HG02884 (cell line): Measurements from ENCODE around the gene RETNLB.

ENCODE experiments used
- ATAC-seq: cut with Tn5 transposase; IDR thresholded peaks from one replicate; pipeline ENCODE4 v1.9.1; 2021; ENCODE audit warnings: mild to moderate bottlenecking, moderate library complexity; ENCODE audit not compliant: unreplicated experiment

Gene RETNLB

GRCh38 chr3:108757404-108757982 is at the start of gene RETNLB:
Gene RETNLB, minus strand, starts transcription at chr3:108757410. Its CDS starts 225 bp downstream, at chr3:108757185.
- no peak for ATAC-seq

GRCh38 chr3:108806316-108806715 is 49.1 kb upstream of the RETNLB start:
- ATAC-seq, result peak; percentile 51

- no peak for ATAC-seq
Measured at GRCh38 chr3:108804966-108805365, 47.8 kb upstream of the RETNLB start.

GRCh38 chr3:108804437-108804836 is 47.2 kb upstream of the RETNLB start:
- ATAC-seq, result no peak

GRCh38 chr3:108791473-108791872 is 34.3 kb upstream of the RETNLB start:
- no peak for ATAC-seq

- ATAC-seq, result no peak
Measured at GRCh38 chr3:108780235-108780634, 23.0 kb upstream of the RETNLB start.

GRCh38 chr3:108779496-108779895 is 22.3 kb upstream of the RETNLB start:
- no peak for ATAC-seq

GRCh38 chr3:108775649-108776048 is 18.4 kb upstream of the RETNLB start:
- ATAC-seq, result no peak

GRCh38 chr3:108767253-108767652 is 10.0 kb upstream of the RETNLB start:
- no peak for ATAC-seq

- ATAC-seq, result no peak
Measured at GRCh38 chr3:108755686-108756085, 1.5 kb downstream of the RETNLB start.

- ATAC-seq, result no peak
Measured at GRCh38 chr3:108744762-108745161, 12.4 kb downstream of the RETNLB start.

GRCh38 chr3:108742929-108743328 is 14.3 kb downstream of the RETNLB start:
- no peak for ATAC-seq

GRCh38 chr3:108736821-108737220 is 20.4 kb downstream of the RETNLB start:
- no peak for ATAC-seq

GRCh38 chr3:108728934-108729333 is 28.3 kb downstream of the RETNLB start:
- ATAC-seq, result no peak

GRCh38 chr3:108728105-108728504 is 29.1 kb downstream of the RETNLB start:
- no peak for ATAC-seq

- no peak for ATAC-seq
Measured at GRCh38 chr3:108724101-108724500, 33.1 kb downstream of the RETNLB start.

GRCh38 chr3:108722724-108723123 is 34.5 kb downstream of the RETNLB start:
- no peak for ATAC-seq

GRCh38 chr3:108719178-108719806 is 37.9 kb downstream of the RETNLB start:
- ATAC-seq, result no peak

GRCh38 chr3:108718454-108718853 is 38.8 kb downstream of the RETNLB start:
- no peak for ATAC-seq

GRCh38 chr3:108713816-108714215 is 43.4 kb downstream of the RETNLB start:
- no peak for ATAC-seq

- ATAC-seq, result no peak
Measured at GRCh38 chr3:108713009-108713516, 44.1 kb downstream of the RETNLB start.
